GM12801 (cell line): Measurements from ENCODE around the gene DUSP7.

Experiments used
- TF ChIP-seq, protein P1 (sequence below): IDR thresholded peaks from one replicate; pipeline ENCODE4 v1.5.1; 2011; ENCODE audit warnings: control low read depth; ENCODE audit not compliant: insufficient read length; ENCODE audit errors: extremely low read depth

The DUSP7 gene

DNA sequence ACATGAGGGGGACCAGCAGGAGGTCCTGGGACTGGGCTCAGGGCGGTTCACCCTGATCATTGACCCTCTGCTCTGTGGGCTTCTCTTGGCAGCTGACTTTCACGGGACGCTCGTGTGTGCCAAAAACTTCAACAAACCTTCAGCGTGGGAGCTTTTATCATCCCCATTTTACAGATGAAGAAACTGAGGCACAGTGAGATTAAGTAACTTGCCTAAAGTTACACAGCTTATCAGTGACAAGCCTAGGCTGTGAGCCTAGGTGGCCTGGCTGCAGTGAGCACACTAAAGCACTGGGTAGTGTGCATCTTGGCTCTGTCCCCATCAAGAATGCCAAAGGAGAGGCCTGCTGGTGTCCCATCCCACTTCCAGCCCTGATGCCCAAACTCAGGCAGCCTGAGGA is 23.6 kb upstream of the DUSP7 start:
- TF ChIP-seq, protein P1, sequence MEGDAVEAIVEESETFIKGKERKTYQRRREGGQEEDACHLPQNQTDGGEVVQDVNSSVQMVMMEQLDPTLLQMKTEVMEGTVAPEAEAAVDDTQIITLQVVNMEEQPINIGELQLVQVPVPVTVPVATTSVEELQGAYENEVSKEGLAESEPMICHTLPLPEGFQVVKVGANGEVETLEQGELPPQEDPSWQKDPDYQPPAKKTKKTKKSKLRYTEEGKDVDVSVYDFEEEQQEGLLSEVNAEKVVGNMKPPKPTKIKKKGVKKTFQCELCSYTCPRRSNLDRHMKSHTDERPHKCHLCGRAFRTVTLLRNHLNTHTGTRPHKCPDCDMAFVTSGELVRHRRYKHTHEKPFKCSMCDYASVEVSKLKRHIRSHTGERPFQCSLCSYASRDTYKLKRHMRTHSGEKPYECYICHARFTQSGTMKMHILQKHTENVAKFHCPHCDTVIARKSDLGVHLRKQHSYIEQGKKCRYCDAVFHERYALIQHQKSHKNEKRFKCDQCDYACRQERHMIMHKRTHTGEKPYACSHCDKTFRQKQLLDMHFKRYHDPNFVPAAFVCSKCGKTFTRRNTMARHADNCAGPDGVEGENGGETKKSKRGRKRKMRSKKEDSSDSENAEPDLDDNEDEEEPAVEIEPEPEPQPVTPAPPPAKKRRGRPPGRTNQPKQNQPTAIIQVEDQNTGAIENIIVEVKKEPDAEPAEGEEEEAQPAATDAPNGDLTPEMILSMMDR = no peak

DNA sequence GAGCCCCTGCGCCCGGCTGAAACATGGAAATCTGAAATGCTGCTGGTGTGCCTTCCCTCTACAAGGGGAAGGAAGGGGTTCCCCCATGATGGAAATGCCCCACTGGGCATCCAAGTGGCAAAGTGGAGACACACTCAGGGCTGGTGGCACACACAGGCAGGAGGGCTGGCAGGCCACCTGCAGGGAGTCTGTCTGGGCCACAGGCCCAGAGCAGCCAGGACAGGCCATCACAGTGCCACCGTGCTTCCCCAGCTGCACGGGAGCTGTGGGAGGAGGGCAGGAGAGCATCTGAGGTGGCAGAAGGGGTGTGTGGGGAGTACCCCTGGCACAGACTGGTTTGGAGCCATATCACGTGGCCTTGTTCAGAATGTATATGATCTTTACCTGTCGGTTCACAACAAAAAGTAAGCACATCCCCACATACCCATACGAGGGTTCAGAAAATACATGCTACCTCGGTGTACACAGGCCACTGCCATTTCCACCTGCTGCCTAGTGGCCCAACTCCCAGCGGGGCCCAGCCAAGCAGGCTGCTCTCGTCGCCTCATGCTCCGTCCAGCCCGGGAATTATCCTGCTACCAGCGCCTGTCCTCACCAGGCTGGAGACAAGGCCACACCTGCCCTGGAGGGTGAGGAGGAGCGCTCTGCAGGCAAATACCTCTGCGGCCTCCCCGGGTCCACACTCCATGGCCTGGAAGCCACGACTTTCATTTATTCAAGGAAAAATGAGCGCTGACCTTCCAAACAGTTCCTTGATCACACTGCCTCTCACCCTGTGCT is 22.6 kb upstream of the DUSP7 start:
- TF ChIP-seq, protein P1 = no peak

DNA sequence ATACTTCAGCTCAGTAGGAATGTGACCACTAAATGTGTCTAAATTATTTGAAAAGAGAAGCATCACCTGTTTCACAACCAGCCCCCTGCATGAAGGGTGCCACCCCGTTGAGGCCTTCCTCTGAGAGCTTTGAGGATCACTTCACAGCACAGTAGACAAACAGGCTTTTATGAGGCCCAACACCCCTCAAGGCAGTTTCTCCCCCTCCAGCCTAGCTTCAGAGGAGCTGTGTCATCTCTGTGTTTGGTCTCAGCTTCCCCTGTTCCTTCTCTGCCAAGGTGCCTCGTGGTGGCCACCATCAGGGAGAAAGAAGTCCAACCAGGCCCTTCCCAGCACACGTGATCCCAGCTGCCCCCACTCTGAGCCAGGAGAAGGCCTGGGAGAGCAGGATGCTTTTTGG is 21.6 kb upstream of the DUSP7 start:
- TF ChIP-seq, protein P1 = no peak

DNA sequence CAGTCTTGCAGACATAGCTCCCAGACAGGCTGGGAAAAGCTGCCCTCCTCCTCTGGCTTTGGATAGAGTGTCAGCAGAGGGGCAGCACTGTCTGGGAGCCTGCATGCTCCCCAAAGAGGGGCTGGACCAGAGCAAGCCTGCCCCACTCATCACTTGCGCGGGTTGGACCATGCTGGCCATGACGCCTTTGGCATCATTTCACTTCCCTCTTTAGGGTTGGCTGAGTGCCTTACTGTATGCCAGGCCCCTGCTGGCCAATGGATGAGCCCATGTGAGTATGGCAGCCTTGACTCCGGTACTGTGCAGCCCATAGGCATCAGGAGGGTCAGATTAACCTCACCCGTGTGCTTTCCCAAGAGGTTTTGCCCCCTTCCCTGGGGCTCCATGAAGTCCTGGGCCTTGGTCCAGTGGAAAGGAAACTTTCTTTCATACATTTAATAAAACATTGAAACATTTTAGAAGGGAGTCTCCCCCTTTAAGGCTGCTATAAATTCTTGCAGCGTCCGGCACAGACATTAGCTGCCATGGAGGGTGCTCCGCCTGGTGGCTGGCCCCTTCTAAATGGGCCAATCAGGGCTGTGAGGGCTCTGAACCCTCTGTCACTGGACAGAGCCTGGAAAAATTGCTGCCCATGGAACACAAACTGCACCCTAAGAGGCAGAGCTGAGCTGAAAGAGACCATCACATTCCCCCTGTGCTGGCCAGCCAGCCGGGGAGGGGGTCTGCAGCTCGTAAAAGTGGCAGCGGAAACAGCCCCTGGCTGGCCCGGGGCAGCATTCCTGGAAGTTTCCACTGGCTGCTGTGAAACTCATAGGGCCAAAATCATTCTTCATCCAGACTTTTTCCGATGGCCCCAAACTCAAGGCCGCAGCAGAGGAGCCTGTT is 20.8 kb upstream of the DUSP7 start:
- TF ChIP-seq, protein P1 = no peak

DNA sequence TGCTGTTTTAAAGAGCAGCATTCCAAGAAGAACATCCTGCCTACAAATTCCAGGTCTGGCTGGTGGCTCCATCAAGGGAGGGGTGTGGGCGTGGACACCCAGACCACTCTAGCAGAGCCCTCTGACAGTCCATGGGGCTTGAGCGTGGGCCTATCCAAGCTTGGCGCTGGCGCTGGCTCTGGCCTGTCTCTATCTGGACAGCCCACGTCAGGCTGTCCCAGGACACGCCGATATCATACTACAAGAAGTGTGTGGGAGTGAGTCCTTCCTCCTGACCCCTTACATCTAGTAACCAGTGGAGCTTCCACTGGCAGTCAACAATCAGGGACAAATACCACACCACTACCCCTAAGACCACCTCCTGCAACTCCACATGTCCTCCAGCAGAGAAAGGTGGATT is 17.1 kb upstream of the DUSP7 start:
- TF ChIP-seq, protein P1 = no peak

DNA sequence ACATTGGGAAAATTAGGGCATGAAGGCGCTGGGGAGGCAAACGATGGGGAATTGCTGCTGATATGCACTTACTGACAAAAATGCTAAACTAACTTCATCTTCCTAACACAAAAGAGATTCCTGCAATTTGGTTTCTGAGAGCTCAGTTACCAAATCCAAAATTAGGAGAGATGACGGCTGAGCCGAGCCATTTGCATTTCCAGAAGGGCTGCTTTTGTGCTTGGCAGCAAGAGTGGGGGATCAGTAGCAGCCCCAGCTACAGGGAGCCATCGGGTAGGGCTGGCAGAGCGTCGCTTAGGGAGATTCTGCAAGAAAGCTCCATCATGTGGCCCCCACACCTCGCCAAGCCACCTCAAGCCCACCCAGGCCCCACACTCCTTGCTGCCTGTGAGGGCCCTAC is 16.1 kb upstream of the DUSP7 start:
- TF ChIP-seq, protein P1 = no peak

DNA sequence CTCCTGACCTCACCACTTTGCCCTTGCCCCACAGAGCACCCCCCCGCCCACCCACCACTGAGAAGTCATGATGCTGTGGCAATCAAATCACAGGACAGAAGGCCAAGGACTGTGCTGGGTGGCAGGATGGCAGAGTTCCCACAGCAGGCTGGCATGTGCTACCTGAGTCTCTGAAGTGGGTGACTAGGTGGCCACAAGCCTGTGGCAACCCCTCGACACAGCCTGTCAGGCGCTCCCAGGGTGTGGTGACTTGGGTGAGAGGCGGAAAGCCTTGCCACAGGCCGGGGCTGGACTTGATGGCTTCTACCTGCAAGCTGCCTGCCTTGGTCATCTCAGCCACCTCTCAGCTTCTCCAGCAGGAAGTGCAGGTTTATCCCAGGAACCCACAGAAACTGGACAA is 15.6 kb upstream of the DUSP7 start:
- TF ChIP-seq, protein P1 = no peak
